ENCODE measurements around the gene ZC3HAV1.
"Not testable (repeated sequence)": the region's sequence is repeated elsewhere in the genome, so short reads cannot be mapped to it uniquely, and the experiment has no call there.

ZC3HAV1 gene

DNA sequence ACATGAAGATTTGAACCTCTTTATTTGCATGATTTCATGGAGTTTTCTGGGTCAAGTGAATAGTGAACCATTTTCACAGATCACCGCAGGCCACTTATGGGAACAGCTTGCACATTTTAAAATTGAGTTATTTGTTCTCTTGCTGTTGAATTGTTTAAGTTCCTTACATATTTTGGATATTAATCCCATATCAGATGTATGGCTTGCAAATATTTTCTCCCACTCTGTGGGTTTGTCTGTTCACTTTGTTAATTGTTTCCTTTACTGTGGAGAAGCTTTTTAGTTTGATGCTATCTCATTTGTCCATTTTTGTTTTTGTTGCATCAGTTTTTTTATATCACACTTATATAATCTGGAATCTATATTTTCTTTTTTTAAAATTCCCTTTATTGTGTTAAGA is 59.6 kb downstream of the ZC3HAV1 start:
- DNase-seq (ENCODE audit: low spot score), result no peak

DNA sequence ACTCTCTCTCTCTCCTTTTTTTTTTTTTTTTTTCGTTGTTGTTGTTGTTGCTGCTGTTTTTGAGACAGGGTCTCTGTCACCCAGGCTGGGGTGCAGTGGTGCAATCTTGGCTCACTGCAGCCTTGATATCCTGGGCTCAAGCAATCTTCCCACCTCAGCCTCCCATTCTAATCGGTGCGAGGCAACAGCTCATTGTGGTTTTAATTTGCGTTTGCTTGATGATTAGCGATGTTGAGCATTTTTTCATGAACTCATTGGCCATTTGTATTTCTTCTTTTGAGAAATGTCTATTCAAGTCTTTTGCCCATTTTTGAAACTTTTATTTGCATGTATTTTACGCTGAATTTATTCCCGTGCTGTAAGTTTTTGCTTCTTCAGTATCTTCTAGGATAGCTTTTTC is 60.4 kb downstream of the ZC3HAV1 start:
- no peak for DNase-seq (ENCODE audit: low spot score)

DNA sequence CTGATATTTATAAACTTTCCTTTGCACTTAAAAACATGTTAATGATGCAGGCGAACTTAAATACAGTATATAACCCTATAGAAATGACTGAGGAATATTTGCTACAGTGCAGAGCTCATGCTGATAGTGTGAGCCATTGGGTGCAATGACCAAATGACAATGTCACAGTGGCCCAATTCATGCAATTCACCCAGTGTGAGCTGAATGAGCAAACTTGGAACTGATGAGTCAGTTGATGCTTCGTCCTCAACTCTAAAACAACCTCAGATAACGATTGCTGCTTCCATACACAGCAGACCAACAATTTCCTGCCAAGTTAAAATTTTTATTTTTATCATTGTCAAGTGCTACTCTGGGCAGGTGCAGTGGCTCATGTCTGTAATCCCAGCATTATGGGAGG is 61.5 kb downstream of the ZC3HAV1 start:
- DNase-seq (ENCODE audit: low spot score), result no peak

DNA sequence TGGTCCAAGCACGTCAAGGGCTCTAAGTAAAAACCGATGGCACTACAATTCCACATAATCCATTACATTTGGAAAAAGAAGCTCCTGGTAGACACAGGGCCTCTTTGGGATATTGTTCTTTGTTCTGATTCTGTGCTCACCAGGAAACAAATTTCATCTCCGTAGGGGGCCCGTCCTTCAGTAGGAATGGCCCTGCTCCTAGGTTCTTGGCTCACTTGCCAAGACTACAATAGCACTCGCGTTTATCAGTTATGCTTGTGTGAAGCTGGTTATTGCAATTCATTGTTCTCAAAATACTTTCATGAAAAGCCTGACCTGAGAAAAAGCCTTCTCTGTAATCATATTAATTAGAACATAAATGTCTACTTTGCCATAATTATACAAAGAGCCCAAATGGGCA is 63.4 kb downstream of the ZC3HAV1 start:
- DNase-seq (ENCODE audit: low spot score), result no peak

DNA sequence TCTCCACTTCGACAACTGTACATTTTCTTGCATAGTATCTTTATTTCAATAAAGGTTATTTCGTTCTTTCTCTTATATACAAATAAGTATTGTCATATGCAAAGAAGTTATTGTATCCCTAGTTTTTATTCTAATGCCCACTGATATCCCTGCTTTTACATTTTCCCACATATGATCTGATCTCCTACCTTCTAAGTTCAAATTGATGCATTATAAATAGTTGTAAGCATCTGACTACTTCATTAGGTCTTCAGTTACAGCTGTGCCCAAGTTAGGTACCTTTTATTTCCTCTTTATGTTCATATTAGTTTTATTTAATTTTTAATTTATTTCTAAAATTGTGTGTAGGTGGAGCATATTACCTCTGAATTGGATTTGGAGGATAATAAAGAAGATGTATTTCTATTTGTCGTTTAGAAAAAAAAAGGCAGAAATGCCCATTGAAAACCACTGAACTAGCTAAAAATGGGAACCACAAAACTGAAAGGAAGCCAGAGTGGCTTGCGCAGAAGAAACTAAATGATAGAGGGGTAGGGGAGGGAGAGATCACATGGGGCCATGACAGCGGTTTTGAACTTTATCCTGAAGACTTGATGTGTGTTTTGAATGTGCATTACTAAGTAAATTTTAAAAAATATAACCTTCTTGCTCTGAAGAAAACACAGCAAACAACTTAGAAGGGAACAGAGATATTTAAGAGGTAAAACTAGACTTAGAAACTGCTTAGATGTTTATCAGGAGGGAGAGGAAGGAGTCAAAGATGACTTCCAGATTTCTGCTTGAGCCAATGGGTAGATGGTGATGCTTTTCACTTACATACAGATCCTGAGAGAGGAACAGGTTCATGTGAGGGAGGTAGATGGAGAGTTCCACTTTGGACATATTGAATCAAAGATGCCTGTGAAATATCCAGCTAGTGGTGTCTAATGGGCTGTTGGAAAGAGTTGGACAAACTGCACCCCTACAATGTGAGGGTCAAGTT is 64.4 kb downstream of the ZC3HAV1 start:
- no peak for DNase-seq (ENCODE audit: low spot score)

DNA sequence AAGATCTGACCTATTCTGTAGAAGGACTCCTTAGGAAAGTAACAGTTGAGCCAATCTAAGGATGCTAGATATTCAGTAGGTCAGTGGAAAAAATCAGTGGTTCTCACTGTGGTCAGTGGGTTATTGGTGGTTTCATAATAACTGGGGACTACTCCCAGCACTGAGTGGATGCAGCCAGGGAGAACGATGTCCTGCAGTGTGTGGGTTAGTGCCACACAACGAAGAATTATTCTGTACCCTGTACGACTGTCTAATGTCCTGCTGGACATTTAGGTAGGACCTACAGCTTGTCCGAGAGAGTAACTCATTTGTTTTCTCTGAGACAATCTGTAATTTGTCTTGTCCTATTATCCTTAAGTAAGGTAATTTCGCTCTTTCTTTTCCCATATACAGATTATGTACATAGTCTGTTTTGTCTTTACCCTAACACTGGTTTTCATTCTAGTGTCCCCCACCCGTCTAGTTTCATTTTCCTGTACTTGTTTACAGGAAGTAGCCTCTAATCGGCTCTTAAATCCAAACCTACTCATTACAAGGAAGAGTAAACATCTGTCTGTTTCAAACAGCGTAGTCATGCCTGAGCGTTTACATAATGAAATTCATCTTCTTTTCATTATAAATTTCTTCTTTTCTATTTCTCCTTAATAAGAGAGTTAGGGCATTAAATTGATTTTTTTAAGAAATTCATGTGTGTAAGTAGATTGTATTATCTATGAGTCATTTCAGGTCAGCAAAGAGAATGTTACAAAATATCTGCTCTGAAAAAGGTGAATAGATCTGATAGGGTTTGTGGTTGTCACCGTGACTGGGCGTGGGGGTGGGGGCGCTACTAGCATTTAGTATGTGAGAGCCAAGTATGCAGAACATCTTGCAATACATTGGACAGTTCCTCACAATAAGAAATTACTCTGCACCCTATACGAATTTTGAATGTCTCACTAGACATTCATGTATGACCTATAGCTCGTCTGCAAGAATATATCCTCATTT is 65.4 kb downstream of the ZC3HAV1 start:
- no peak for DNase-seq (ENCODE audit: low spot score)

DNA sequence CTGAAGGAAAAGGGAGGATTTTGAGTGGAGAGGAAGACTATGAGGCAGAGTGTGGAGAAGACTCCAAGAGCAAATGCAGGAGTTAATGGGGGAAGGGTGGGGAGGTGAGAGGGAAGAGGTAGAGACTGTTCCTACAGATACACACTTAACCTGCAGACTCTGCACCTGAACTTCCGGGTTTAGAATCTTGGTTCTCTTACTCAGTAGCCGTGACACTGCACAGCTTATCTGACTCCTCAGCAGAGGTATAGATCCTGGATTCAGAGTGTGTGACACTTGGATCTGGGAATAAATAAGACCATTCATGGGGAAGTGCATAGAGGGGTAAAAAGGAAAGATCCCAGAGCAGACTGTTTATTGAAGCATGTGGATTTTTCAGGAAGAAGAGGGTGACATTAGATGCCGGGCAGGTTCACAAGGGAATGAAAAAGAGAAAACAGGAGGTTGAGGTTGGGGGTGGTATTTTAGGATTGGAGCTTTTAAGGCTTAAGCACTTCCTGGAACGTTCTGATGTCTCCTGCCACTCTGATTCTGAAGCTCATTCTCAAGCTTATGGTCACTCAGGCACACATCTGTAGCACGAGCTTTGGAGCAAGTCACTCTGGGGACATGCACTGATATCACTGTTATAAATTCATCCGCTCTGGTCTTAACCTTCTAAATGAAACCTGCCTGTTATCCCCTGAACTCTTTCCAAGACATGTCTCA is 68.0 kb downstream of the ZC3HAV1 start:
- DNase-seq (ENCODE audit: low spot score), result no peak

DNA sequence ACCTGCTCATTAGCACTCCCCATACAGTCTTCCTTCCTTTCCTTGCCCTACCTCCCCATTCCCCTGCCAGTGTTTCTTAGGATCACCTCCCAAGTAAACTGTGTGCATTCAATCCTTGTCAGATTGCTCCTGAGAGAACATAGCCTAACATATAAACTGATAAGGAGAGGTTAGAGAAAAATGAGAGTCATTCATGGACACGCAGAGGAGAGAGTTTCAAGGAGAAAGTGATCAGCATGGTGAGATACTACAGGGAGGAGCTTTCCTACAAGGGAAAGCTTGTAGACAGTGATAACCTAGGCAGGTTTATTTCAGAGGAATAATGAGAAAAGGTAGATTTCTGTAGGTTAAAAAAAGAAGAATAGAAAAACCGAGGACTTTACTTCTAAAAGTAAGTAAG is 70.8 kb downstream of the ZC3HAV1 start:
- DNase-seq (ENCODE audit: low spot score), result no peak

DNA sequence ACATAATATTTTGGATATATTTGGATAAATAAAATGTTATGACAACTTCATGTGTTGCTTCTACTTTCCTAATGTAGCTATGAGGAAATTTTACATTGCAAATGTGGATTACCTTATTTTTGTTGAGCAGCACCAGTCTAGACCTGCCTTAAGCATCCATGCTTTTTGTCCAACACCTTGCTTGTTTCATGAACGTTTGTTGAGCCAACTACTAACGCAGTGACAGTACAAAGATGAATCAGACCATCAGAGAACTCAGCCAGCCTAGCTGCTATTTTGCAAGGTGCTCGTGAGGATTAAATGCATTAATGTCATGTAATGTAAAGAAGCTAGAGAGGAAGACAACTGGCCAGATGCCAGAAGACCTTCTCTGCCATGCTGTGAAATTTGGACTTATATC is 72.6 kb downstream of the ZC3HAV1 start:
- DNase-seq (ENCODE audit: low spot score), result no peak

DNA sequence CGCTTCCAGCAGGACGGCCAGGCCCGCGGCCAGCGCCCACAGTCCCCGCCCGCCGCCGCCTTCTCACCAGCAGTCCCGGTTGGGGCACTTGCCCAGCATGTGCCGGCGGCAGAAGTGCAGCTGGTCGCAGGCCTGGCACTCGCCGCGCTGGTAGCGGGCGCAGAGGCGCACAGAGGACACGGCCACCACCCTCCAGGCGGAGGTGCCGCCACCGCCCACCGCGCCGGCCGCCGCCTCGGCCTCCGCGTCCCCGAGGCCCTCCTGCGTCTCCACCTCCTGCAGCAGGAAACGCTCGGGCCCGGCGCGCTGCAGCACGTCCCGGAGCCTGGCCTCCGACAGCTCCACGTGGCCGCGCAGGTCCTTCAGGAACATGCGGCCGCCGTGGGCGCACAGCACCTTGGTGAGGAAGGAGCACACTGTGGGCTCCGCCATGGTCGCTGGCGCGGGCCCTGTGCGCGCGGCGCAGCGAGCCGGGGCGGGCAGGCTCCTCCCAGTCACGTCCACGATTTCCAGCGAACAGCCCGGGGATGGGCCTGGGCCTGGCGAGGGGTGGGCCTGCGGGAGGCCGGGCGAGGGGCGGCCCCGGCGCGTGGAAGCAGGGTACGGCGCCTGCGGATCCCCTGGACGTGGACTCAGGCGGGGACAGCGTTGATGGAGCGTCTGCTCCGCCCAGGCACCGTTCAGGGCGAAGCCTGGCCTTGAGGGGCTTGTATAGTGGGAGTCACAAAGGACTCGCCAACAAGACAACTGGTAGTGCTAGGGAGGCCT is 73.8 kb downstream of the ZC3HAV1 start, which contains the start of gene ZC3HAV1L:
ZC3HAV1L (minus strand) TSS at position 457 of the 768 bp plus-strand sequence; CDS start at position 432, 25 bp downstream.
- DNase-seq (ENCODE audit: low spot score), result peak; percentile 61

DNA sequence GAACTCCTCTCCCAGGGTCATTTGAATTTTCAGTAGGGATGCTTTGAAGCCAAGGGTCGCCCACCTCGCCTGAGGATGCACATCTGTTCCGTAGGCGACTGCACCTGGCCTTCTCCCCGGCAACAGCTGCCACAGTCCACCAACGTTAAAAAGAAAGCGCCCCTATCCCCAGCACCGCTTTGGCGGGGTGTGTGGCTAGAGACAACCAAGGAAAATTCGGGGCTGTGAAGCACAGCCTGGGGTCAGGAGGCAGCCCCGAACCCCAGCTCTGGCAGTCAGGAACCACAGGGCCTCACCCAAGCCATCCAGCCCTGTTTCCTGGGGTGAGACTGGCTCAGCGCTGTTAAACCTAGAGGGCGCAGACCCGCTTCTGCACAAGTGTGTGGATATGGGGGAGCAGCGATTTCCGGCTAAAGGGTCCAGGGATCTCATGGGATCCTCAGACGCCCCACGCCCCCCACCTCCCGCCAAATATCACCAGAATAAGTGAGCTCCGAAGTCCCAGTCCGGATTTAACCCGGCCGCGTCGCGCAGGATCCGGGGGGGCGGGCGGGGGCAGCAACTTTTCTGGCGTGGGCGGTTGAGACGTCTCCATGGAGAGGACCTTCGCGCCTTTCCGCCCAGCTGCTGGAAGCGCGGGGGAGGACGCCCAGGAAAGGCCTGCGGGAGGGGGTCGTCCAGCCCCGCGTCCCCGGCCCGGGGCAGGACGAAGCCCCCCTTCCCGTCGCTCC is 74.5 kb downstream of the ZC3HAV1 start:
- DNase-seq (ENCODE audit: low spot score), result no peak

DNA sequence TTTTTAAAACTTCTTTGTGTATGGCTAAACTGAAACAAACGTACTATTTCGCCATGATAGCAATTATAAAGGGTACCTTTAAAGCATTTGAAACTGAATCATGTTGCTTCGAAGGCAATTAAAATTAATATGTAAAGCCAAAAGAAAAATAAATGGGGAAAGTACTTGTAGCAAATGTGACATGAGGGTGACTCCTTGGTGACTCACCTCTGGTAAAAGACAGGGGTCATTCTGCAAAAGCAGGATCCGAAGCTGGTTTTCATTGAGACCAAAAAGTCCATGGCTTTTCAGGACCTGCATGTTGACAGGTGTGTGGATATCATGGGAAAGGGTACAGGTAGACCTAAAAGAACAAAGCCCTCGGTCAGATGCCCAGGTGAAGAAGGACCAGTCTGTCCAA is 75.2 kb downstream of the ZC3HAV1 start:
- no peak for DNase-seq (ENCODE audit: low spot score)

DNA sequence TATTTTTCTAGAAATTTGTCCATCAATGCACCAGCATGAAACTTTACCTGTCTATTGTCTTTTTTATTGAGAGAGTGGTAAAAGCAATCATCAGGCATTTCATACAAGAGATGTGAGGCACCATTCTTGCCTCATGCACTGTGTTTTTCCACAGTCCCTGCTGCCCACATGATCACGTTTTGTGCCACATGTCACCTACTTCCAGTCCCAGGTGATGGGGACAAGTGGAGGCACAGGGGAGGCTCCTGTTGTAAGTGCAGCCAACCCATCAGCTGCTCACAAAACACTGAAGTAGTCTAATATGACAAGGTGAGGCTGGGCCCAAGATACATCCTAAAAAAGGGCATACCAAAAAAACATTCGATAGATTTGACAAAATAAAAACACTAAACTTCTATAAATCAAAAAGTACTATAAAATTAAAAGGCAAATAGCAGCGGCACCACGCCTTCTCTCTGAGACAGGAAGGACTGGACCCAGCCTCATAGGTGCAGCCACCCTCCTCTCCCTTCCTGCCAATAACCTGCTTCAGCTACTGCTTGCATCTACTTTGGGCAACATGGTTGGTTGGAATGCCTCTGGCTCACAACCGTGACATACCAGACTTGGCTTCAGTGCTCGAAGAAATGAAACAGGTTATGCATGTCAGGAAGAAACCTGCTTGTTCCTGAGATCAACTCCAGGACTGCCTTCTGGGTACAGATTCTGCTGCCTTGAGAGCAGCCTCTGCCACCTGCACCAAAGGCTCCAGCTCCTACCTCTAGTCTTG is 76.0 kb downstream of the ZC3HAV1 start:
- DNase-seq (ENCODE audit: low spot score), result no peak

DNA sequence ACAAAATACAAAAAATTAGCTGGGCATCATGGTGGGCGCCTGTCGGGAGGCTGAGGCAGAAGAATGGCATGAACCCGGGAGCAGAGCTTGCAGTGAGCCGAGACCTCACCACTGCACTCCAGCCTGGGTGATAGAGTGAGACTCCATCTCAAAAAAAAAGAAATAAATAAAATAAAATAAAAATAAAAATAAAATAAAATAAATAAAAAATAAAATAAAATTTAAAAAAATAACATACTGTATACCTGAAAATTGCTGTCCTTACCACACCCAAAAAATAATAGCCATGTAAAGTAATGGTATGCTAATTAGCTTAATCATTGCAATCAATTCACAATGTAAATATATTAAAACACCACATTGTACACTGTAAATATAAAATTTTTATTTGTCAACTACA is 77.0 kb downstream of the ZC3HAV1 start:
- DNase-seq (ENCODE audit: low spot score), result no peak

DNA sequence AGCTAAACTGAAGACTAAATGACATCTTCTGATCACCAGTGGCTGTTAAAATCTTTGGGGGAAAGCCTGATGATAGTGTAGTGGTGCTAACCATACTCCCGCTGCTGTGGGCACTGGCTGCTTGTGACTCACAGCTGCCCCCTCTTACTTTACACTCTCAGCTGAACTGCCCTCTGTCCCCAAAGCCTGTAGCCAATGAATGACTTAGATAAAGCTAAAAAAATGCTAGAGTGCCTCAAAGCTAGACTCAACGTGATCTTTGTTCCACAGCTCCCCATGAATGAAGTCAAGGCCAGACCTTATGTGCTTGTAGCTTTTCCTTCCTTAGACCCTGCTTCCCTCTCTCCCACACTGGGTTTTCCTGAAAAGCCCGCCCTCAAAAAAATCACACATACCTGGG is 80.2 kb downstream of the ZC3HAV1 start:
- DNase-seq (ENCODE audit: low spot score), result no peak

DNA sequence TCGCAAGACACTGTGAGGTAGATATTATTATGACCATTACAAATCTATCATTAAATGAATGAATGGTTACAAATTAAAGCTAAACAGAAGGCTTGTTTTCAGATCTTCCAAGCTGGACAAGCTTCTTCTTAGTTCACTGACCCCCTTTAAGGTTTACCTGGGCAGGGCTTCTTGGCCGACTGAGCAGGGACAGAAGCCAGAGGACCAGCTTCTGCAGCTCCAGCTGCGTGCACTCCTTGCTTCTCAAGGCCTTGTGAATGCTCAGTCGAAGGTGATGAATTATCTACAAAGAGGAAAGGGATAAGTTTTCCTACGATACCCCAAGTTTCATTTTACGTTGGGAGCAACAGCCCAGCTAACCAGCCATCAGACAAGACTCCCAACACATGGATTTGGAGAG is 83.0 kb downstream of the ZC3HAV1 start:
- DNase-seq (ENCODE audit: low spot score), result no peak

DNA sequence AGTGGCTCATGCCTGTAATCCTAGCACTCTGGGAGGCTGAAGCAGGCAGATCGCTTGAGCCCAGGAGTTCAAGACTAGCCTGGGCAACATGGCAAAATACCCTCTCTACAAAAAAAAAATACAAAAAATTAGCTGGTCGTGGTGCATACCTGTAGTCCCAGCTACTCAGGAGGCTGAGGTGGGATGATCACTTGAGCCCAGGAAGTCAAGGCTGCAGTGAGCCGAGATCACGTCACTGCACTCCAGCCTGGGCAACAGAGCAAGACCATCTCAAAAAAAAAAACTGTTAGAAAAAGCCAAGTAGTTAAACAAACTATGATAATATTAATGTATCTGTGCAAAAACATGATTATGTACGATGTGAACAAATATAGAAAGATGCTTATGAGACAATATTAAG is 83.7 kb downstream of the ZC3HAV1 start:
- DNase-seq (ENCODE audit: low spot score), result not testable (repeated sequence)

DNA sequence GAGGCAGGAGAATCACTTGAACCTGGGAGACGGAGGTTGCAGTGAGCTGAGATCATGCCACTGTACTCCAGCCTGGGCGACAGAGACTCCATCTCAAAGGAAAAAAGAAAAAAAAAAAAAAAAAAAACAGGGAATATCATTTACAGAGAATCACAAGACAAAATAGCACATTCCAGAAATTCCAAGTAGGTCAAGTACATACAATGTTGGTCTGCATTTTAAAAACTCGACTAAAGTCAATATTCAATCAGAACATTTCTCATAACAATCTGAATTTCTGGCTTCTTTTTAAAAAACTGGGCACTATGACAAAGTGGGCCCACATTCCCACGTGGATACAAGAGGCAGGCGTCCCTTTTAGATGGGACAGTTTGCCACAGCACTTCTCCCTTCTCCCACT is 86.4 kb downstream of the ZC3HAV1 start:
- DNase-seq (ENCODE audit: low spot score), result peak; percentile 71

DNA sequence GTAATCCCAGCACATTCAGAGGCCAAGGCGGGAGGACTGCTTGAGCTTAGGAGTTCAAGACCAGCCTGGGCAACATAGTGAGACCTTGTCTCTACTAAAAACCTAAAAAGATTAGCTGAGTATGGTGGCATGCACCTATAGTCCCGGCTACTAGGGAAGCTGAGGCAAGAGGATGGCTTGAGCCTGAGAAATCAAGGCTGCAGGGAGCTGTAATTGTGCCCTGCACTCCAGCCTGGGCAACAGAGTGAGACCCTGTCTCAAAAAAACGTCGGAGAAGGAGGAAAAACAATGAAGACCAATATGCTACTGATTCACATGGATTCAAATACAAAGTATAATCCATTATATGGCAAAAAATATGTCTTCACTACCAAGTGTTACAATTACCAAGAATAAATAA is 87.2 kb downstream of the ZC3HAV1 start:
- no peak for DNase-seq (ENCODE audit: low spot score)

DNA sequence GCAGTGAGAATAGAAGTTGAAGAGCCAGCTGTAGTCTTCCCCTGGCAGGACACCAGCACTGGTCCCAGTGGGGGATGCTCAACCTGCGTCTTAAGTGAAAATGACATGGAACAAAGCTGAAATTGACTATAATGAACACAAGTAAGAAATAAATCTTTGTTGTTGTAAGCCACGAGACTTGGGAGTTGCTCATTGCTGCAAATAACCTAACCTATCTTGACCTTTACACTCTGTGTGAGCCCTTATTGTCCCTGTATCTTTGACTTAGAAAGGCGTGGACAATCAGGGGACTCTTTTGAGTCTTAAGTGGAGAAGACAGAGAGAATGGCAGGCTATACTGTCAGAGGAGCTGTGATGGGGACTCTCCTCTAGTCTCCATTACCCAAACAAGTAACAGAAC is 90.6 kb downstream of the ZC3HAV1 start:
- DNase-seq (ENCODE audit: low spot score), result no peak
